LNCaP clone FGC (cell line): ENCODE data around the gene POR.

Experiments used
- DNase-seq: peaks from one replicate; pipeline ENCODE4 v3.0.0-alpha.2; 2011; ENCODE audit warnings: low read depth
- H3K4me3 ChIP-seq: 2 replicates; pipeline ENCODE4 v1.5.1; 2011; ENCODE audit warnings: mild to moderate bottlenecking, low read depth, low read length, control low read depth
- TF ChIP-seq, protein P1 (sequence below): IDR thresholded peaks from 2 replicates; pipeline ENCODE4 v1.5.1; 2012; ENCODE audit warnings: mild to moderate bottlenecking; ENCODE audit not compliant: control insufficient read depth, insufficient read depth; ENCODE audit errors: extremely low read depth

POR gene

GRCh38 chr7:75994388-75995051 is 79.6 kb downstream of the POR start, which contains the start of gene TMEM120A:
TSS of gene TMEM120A (minus strand) at chr7:75994595. CDS start at chr7:75994570, 25 bp downstream.
- DNase-seq, result peak; percentile 67
- peak within 1 kb of the TSS; percentile 75 for H3K4me3 ChIP-seq
- TF ChIP-seq, protein P1, sequence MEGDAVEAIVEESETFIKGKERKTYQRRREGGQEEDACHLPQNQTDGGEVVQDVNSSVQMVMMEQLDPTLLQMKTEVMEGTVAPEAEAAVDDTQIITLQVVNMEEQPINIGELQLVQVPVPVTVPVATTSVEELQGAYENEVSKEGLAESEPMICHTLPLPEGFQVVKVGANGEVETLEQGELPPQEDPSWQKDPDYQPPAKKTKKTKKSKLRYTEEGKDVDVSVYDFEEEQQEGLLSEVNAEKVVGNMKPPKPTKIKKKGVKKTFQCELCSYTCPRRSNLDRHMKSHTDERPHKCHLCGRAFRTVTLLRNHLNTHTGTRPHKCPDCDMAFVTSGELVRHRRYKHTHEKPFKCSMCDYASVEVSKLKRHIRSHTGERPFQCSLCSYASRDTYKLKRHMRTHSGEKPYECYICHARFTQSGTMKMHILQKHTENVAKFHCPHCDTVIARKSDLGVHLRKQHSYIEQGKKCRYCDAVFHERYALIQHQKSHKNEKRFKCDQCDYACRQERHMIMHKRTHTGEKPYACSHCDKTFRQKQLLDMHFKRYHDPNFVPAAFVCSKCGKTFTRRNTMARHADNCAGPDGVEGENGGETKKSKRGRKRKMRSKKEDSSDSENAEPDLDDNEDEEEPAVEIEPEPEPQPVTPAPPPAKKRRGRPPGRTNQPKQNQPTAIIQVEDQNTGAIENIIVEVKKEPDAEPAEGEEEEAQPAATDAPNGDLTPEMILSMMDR, result no peak

- peak overlapping the region; percentile 75 for H3K4me3 ChIP-seq
- TF ChIP-seq, protein P1, result no peak
These were observed 80.1 kb downstream of the POR start for GRCh38 chr7:75995052-75995471.

GRCh38 chr7:75995996-75996395 is 81.0 kb downstream of the POR start:
- no peak overlapping the region for H3K4me3 ChIP-seq
- TF ChIP-seq, protein P1, result no peak
- no peak for DNase-seq

More at GRCh38 chr7:75995052-75995471, 80.1 kb downstream of the POR start:
- no peak for DNase-seq

DNA sequence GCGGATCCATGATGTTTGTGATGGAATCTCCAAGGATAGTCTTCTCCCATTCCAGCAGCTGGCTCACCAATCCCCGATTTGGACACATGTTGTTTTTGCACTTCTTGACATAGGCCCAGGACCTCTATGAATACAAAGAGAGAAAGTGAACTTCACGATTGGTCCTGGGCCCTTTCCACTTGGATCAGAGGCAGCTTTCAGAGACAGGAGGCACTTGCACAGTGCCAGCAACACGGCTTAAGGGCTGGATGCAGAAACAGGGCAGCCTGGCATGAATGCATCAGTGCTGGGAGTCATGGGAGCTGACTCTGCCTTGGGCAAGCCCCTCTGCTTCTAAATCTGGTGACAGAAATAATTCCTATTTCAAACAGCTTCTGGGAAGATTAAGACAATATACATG is 81.5 kb downstream of the POR start:
- TF ChIP-seq, protein P1, result no peak
- DNase-seq, result no peak
- H3K4me3 ChIP-seq, result no peak overlapping the region

GRCh38 chr7:75998038-75998437 is 83.1 kb downstream of the POR start:
- no peak for DNase-seq
- H3K4me3 ChIP-seq, result no peak overlapping the region
- TF ChIP-seq, protein P1, result no peak

DNA sequence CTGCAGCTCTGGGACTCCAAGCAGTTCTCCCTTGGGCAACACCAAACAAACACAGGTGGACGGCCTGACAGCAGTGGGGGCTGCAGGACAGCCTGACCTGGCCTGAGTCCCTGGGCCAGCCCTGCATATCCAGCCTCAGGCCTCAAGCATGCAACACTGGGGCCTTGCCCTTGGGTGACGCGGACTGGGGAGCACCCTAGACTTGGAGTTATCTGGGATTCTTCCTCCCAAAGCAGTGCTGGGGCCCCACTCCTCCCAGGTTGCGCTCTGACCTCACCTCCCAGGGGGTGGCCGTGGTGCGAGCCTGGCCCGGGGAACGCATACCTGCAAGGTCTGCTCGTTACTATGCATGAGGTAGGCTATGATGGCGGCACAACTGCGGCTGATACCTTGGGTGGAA is 85.6 kb downstream of the POR start:
- TF ChIP-seq, protein P1, result no peak
- H3K4me3 ChIP-seq, result no peak overlapping the region
- no peak for DNase-seq

DNA sequence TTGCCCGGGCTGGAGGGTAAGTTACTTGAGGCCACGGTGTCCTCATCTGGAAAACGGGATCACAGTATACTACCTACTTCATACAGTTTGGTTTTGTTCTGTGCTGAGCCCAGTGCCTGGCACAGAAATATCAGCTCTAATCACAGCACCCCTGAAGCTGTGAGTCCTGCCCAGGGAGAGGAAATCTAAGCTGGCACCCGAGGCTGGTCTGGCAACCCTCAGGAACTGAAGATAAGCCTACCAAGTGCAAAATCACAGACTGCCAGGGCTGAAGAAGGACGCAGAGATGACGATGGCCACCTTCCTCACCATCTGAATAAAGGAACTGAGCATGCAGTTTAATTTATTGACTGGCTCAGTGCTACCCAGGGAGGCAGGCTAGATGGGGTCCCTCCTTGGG is 87.2 kb downstream of the POR start:
- H3K4me3 ChIP-seq, result no peak overlapping the region
- no peak for DNase-seq
- TF ChIP-seq, protein P1, result no peak
